ENCODE measurements around the gene CDH4. TPM values are rescaled to one million over a fixed set of nuclear protein-coding genes. Genes with fewer than 3 reads are reported as not detected.

Gene CDH4
- total and polyA plus RNA-seq, 12 donors, result 0.04 to 0.25 (median 0.08) TPM; not detected in 5

DNA sequence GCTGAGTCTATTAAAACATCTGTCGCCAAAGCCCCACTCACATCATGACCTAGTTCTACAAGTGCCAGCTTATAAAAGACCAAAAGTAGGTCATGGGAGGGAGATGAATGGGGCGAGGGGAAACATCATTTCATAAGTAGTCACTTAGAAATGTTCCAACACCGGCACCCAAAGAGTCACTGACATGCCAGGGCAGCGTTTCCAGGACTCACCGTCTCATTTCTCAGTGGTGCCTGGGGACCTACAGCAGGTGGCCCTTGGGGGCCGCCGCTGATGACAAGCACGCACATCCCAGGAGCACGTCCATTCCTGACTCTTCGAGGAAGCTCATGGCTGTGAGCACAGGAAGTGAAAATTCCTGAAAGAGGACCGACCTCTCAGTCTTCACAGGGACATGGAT is 260.4 kb downstream of the CDH4 start:
- ATAC-seq, result no peak
- no peak overlapping the region for H3K4me3 ChIP-seq
- H3K27ac ChIP-seq, result no peak overlapping the region
- no peak for DNase-seq
- intact Hi-C loops (cut with DNase I), result no loop called here
- H3K27me3 ChIP-seq, result peaks cover 0 to 21% (median 9%) of the 10 kb centered on the region in 7 donors
- TF ChIP-seq, protein P1, sequence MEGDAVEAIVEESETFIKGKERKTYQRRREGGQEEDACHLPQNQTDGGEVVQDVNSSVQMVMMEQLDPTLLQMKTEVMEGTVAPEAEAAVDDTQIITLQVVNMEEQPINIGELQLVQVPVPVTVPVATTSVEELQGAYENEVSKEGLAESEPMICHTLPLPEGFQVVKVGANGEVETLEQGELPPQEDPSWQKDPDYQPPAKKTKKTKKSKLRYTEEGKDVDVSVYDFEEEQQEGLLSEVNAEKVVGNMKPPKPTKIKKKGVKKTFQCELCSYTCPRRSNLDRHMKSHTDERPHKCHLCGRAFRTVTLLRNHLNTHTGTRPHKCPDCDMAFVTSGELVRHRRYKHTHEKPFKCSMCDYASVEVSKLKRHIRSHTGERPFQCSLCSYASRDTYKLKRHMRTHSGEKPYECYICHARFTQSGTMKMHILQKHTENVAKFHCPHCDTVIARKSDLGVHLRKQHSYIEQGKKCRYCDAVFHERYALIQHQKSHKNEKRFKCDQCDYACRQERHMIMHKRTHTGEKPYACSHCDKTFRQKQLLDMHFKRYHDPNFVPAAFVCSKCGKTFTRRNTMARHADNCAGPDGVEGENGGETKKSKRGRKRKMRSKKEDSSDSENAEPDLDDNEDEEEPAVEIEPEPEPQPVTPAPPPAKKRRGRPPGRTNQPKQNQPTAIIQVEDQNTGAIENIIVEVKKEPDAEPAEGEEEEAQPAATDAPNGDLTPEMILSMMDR (IDR thresholded peaks at IDR 0.05), result no peak
- no peaks in the 10 kb centered on the region for H3K9me3 ChIP-seq
- no peaks in the 10 kb centered on the region for H3K36me3 ChIP-seq
- 86 to 91% methylated on average over 11 of the region's 11 CpGs for WGBS, 2 donors
- H3K4me1 ChIP-seq, result peaks cover 0 to 10% (median 0%) of the 10 kb centered on the region in 9 donors

DNA sequence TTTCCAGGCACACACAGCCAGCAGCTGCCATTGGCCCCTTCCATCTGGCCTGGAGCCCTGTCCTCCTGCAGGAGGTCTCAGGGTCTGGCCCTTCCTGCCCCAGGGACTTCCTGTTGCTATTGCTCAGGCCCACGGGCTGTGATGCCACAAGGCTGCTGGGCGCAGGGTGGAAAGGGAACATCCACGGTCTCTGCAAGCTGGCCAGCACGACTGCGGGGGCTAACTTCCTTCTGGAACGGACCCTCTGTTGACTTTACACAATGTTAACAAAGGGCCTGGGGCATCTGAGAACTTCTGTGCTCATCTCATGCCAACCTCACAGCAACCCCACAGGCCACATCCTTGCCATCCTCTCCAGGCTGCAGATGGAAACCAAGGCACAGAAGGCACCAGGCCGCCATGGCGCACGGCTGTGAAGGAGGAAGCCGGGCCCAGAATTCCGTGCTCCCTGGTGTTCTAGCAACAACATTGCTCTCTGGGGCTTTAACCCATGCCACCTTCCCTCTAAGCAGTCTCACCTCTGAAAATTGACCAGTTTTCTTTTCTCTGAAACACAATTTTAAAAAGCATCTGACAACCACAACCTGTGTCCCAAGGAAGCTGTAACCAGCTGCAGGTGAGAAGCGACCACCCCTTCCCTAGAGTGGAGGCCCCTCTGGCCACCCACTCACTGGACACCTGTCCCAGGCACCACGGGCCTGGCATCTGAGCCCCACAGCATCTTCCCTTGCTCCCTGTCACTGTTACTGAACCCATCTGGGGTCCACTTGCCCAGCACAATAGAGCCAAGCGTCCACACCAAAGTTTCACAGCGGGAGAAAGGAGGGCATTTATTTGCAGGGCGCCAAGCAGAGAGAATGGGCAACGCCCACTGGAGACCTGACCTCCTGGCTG is 261.3 kb downstream of the CDH4 start:
- Histone ChIP-seq H3K4me1 (peaks cover 0 to 10% (median 0%) of the 10 kb centered on the region in 9 donors), H3K27ac (no peak overlapping the region), H3K36me3 (no peaks in the 10 kb centered on the region), H3K4me3 (no peak overlapping the region), H3K27me3 (peaks cover 0 to 23% (median 6%) of the 10 kb centered on the region in 7 donors), H3K9me3 (no peaks in the 10 kb centered on the region)
- 80 to 88% methylated on average over 17 of the region's 17 CpGs for WGBS, 2 donors
- TF ChIP-seq, protein P1 (IDR thresholded peaks at IDR 0.05), result no peak
- intact Hi-C loops (cut with DNase I), result no loop called here
- no peak for DNase-seq
- ATAC-seq, result no peak

DNA sequence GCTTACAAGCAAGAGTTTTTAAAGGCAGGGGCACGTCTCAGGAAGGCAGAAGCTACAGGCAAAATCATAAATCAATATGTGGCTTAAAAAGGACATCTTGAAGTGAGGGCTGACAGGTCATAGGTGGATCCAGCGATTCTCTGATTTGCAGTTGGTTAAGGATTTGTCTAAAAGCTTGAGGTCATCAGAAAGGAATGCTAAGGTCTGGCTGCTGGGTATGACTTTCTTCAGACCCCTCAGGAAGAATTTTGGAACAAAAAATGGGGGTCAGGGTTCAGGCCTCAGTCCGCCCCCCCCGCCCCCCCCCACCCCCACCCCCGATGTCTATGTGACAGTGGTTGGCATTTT is 261.9 kb downstream of the CDH4 start:
- Histone ChIP-seq H3K4me3 (no peak overlapping the region), H3K27ac (no peak overlapping the region), H3K27me3 (peaks cover 0 to 18% (median 0%) of the 10 kb centered on the region in 7 donors), H3K4me1 (peaks cover 0 to 10% (median 0%) of the 10 kb centered on the region in 9 donors), H3K9me3 (no peaks in the 10 kb centered on the region), H3K36me3 (no peaks in the 10 kb centered on the region)
- WGBS, 2 donors, result 50 to 52% methylated on average over 5 of the region's 5 CpGs
- DNase-seq (no peak), ATAC-seq (no peak)
- TF ChIP-seq, protein P1 (IDR thresholded peaks at IDR 0.05), result no peak
- intact Hi-C loops (cut with DNase I), result no loop called here

DNA sequence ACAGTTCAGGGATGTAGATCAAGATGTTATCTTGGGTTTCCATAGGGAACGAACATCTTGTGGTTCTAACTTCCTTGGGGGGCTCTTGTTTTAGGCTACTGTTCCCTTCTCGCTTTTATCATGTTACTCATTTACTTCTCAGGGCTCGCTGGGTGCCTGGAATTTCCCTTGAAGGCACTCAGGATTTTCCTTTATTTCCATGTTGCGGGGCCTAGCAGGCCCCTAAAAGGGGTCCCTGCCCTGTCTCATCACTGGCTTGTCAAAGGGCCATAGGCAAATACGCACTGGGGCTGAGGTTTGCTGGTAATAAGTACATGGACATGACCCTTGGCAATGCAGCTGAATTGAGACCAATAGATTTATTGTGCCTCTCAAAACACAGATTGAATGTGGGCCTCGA is 262.3 kb downstream of the CDH4 start:
- DNase-seq (no peak), ATAC-seq (no peak)
- peaks cover 0 to 10% (median 0%) of the 10 kb centered on the region in 9 donors for H3K4me1 ChIP-seq
- intact Hi-C loops (cut with DNase I), result no loop called here
- H3K27me3 ChIP-seq, result peaks cover 0 to 18% (median 0%) of the 10 kb centered on the region in 7 donors
- no peak overlapping the region for H3K4me3 ChIP-seq
- H3K9me3 ChIP-seq, result no peaks in the 10 kb centered on the region
- TF ChIP-seq, protein P1 (IDR thresholded peaks at IDR 0.05), result no peak
- no peaks in the 10 kb centered on the region for H3K36me3 ChIP-seq
- 70 to 84% methylated on average over 6 of the region's 6 CpGs for WGBS, 2 donors
- H3K27ac ChIP-seq, result no peak overlapping the region

All from heart right ventricle (tissue), 16 donors.